ENCODE results near the gene RPL7L1.

- TF ChIP-seq REST (IDR thresholded peaks at IDR 0.05; ENCODE audit: insufficient read depth in 1 of 2, low read depth in 2 of 2, low read length in 2 of 2), result no peak
- TF ChIP-seq POLR2AphosphoS5 (IDR thresholded peaks at IDR 0.05; ENCODE audit: low read depth, low read length), result no peak
- no peak for TF ChIP-seq TAF1 (IDR thresholded peaks at IDR 0.05; ENCODE audit: borderline replicate concordance, insufficient read depth, low read length)
- no peak for TF ChIP-seq SIN3A (IDR thresholded peaks at IDR 0.05; ENCODE audit: borderline replicate concordance, insufficient read depth, low read length)
- no peak for TF ChIP-seq FOXP2 (optimal IDR thresholded peaks at IDR 0.05; ENCODE audit: borderline replicate concordance, extremely low read depth, extremely low read length, insufficient read depth)
These were observed 9.1 kb upstream of the RPL7L1 start for GRCh38 chr6:42870145-42870936.

Data from PFSK-1 (cell line).